NCI-H69 (cell line): ENCODE measurements around the gene POU6F2.
"Not testable (repeated sequence)": the region's sequence is repeated elsewhere in the genome, so short reads cannot be mapped to it uniquely, and the experiment has no call there.

ENCODE experiments used
- DNase-seq: peaks from one replicate; lab custom pipeline; 2025; lab: John Stamatoyannopoulos, UW

POU6F2 gene

DNA sequence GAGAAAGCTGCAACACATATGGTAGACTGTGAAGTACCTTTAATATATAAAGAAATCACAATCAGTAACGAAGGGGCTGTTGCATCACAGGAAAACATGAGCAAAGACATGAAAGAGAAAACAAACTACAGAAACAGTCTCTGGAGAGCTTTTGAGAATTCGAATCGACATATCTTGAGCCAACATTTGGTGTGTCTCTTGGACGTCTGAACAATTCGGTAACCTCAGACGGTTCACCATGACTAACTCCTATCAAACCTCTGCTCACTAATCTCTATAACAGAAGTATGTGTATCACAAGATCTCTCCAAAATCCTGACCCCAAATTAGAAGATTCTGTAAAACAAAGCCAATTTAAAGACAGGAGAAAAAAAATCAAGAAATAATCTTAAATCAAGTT, 326.5 kb downstream of the POU6F2 start:
- DNase-seq = no peak

DNA sequence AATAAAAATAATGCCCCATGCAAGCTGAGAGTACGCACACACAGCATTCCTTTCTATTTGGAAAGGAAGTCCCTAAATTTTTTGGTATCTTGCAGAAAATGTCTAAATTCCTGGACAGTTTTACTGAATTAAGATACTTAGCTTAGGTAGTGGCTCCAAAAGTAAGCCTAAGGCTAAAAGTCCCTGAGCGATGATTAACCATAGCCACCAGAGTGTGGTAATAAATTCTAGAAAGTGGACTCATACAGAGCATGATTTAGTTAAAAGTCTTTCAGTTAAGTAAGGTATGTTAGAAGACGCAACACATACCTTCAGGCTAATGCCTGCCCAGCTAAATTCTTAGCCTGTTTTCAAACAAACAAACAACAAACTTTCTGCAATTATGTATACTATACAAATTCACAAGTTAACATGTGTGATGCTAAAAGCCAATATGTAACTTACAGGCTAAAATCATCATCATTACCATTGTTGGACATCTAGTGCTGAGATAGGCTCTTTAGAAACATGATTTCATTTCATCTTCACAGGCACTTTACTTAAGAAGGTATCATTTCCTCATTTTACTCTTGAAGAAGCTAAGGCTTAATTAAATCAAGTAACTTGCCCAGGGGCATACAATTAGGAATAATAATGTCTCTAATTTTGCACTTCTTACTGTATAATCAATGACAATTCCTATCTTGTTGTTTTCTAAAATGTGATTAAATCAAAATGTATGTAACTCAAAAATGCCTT, 327.1 kb downstream of the POU6F2 start:
- DNase-seq = no peak

DNA sequence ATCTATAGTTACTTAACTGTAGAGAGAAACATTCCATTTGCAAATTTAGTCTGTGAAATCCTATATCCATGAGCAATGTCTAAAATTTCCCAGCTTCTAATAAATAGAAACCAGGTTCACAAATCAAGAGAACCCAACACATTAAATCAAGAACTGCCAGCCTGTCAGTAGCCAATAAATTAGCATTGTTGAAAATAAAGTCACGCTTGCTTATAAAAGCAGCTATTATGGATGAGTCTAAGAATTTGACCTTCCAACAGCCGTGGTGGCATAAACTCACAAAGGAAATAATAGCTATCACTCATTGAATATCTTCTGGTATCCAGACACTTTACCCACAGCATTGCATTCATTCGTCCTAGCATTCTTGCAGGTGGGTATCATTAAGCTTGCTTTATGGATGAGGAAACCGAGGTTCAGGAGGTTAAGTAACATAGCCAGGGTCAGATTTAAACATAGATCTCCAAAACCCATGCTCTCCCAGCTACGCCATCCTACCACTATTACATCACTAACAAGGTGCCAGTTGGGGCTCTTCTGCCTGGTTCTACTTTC, 328.4 kb downstream of the POU6F2 start:
- DNase-seq = no peak

DNA sequence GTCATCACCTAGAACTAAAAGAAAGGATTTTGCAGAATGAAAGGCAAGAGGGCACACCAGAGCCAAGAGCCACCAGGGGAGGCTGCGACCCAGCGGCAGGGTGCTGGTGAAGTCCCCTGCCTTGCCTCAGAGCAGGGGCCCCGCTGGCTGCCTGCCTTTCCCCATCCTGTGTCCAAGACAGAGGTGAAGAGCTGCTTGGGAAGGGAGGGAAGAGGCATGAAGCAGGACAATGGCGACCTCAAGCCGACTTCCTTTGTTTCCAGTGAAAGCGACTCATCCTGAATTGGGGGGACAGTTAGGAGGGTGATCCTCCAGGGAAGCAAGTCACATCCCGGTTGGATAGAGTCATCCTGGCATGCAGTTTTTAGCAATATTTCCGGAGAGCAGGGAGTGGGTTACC, 333.0 kb downstream of the POU6F2 start:
- no peak for DNase-seq

DNA sequence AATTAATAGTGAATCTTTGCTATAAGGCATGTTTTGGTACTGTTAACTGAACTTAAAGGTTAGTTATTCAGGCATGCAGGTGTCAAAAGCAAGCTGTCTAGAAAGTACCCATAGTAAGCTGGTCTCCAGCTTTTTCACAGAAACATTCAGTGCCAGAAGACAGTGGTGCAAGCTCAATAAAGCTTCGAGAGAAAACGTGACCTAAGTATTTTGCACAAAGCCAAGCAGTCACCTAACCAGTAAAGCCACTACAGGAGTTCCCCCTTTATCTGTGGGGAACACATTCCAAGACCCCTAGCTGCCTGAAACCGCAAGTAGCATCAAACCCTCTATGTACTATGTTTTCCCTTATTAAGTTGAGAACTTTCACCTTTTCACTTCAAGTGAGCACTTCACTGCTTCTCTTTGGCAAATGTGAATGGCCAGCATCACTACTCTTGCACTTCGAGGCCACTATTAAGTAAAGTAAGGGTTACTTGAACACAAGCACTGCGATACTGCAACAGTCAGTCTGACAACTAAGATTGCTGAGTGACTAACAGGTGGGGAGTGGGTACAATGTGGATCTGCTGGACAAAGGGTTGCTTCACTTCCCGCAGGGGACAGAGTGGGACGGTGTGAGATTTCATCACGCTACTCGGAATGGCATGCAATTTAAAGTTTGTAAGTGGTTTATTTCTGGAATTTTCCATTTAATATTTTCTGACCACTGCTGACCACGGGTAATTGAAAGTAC, 334.7 kb downstream of the POU6F2 start:
- DNase-seq = no peak

DNA sequence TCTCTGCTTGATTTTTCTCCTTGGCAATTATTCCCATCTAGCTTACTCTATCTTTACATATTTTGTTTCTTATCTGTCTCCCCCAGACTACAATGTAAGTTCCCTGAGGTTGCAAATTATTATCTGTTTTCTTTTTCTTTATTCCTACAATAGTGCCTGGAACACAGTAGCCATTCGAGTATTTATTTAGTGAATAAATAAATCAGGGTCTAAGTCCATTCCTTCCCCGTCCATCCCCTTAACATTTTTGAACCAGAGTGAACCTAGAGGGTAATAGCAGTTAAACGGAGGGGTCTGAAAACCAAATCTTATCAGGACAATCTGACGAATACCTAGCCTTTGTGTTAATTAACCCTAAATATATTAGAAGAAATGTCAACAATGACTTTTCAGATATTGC, 335.7 kb downstream of the POU6F2 start:
- no peak for DNase-seq

DNA sequence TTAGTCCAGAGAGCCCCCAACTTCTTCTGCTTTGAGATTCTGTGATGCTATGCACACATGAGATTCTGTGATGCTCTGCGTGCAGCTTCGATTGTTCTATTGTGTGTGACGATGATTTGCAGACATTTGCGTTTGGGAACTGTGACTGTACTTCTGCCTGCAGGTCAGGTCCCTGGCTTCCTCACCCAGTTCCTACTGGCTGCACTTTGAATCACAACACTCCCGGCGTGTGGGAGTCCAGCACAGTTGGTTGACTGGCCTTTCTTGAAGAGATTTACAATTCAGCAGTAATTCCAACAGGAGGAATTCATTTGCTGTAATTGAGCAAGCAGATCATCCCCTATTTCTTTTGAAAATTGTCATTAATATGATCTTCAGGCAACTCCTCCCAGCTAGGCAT, 336.3 kb downstream of the POU6F2 start:
- no peak for DNase-seq

DNA sequence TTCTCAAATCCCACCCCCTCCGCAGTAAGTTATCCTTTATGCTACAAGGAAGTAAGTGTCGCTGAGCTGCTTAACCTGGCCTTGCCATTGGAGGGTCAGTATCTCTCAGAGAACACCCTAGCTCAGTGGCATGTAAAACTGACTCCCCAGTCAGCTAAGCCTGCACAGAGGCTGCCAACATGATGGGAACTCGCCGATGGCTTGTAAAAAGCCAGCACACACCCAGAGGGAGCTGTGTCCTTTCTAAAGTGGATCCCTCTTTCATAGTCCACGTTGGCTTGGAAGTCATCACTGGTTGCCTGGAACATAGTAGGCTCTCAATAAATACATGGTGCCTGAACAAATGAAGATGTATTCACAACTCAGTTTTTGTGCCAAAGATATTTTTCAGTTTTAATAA, 339.4 kb downstream of the POU6F2 start:
- no peak for DNase-seq

DNA sequence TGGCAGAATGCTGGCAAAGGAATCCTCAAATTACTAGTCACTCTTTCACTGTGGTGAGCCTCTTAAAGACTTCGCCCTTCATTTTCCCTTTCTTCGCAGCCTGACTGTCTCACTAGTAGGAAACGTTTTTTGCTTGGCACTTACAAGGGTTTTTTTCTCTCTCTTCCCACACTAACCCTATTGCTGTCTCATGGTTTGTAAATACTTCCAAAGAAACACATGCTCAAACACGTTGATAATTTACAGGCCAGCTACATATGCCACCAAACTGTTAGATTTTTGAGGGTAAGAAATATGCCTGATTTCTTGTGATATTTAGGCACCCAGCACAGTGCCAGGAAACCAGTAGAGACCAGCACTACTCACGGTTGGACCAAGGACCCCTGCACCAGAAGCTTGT, 340.2 kb downstream of the POU6F2 start:
- no peak for DNase-seq

DNA sequence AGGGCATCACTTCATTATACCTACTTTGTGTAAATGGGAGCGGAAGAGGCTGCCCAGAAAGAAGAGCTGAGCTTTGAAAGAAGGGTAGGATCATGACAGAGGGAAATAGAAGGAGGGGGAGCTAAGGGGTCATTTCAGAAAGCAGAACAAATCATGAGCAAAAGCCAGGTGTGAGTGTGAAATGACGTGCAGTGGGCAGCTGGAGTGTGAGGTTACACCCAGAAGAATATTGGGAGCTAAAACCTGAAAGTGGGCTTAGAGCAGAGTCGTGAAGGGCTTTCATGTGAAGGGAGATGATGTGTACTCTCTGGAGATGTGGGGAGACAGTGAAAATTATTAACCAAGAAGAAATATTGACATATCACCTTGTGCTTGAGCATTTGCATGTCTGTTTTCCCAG, 343.5 kb downstream of the POU6F2 start:
- DNase-seq = no peak

DNA sequence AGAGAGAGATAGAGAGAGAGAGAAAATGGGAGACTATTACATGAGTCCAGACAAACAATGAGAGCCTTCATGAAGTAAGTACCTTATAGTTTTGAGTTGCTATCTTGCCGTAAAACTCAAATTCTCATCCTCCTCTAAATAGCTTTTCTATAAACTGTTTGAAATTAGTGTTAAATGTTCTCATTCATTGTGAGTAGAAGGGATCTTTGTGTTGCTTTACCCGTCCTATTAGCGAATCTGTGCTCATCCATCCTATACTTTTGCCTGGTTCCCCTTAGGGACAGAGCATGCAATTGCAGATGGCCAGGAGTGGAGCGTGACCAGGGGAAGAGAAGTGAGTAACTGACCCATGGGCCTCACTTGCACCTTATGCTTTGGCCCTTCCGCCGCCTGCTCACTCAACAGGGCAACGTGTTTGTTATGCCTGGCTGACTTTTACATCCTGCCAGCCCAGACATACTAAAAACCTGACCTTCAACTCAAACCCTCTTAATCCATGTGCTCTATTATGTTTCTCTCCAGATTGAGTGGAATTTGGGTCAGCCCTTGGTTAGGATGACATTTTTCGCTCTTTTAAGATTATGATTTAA, 344.3 kb downstream of the POU6F2 start:
- no peak for DNase-seq

DNA sequence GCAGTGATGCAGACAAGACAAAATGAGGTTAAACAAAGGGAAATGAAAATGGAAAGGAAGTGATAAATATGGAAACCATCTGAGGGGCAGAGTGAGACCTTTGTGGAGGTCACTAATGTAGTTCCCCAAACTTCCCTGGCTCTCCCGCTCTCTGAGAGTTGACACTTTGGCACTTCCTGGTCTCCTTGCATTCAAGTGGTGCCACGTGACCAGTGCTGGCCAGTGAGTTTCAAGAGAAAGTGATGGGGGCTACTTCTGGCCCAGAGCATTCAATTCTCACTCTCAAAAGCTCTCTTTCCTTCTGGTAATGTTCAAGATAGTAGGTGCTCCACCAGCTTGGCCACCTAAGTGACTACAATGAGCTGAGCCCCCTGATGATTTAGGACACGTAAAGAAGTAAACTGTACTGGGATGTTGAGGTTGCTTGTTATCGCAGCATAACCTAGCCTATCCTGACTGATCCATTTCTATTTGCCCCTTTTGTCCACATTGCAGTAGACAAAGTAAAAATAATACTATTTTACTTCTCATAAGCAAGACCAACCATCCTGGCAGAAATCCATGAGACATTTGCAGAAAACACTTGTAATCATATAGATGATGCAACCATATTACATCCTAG, 346.5 kb downstream of the POU6F2 start:
- no peak for DNase-seq

DNA sequence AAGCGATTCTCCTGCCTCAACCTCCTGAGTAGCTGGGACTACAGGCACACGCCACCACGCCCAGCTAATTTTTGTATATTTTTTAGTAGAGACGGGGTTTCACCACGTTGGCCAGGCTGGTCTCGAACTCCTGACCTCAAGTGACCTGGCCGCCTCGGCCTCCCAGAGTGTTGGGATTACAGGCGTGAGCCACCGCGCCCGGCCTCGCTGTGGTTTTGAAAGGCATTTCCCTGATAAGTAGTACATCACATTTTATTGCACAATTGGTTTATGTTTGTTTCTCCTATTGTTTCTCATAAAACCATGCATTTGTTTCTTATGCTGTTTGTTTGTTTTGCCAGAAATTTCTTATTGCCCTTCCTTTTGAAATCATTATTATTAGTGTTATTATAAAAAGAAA, 353.9 kb downstream of the POU6F2 start:
- DNase-seq = not testable (repeated sequence)

DNA sequence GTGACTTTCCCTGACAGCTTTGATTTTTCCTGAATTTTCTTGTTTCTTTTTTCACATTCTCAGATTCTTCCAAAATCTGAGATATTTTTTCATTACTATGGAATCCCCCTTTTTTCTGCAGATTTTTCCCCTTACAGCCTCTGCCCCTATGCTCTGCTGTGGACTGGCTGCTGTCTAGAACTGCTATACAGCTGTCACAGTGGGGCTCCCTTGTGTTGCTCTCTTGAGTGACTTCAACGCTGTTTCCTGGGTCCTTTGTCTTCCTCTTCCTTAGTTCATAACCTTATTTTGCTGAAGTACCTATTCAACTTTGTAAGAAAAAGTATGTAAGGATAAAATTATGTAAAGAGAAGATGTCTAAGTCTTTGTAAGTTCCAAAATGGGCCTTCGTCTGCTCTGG, 354.4 kb downstream of the POU6F2 start:
- peak; percentile 13 for DNase-seq

DNA sequence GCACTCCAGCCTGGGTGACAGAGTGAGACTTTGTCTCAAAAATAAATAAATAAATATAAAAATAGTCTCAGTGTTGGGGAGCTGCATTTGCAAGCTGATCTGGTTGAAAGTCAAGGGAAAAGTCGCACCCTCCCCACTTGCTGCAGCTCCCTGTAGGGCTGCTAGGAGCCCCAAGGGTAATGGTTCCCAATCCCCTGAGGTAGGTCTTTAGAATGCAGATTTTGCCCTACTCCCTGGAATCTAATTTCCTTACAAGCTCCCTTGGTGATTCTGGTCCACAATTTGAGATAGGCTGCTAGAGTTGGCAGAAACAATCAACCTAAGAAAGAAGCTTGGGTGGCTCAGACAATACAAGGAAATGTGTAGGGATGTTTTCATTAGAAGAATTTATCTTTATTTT, 356.0 kb downstream of the POU6F2 start:
- DNase-seq = no peak

DNA sequence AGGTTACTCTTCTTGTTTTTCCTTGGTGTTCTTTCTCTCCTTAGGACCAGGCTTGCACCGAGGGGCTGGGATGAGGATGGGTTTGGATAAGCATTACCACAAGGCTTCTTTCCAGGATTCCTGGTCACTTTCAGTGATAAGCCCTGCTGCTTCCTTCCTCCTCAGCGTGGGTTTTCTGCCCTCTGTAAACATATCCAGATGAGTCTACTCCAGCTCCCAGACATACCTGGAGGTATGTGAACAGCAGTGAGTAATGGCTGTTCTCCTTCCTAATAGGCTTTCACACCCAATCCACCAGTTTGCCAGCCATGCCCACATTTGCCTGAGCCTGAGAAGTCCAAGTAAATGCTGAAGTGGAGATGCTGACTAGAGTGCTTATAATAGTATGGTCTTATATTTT, 358.7 kb downstream of the POU6F2 start:
- DNase-seq = peak; percentile 12

DNA sequence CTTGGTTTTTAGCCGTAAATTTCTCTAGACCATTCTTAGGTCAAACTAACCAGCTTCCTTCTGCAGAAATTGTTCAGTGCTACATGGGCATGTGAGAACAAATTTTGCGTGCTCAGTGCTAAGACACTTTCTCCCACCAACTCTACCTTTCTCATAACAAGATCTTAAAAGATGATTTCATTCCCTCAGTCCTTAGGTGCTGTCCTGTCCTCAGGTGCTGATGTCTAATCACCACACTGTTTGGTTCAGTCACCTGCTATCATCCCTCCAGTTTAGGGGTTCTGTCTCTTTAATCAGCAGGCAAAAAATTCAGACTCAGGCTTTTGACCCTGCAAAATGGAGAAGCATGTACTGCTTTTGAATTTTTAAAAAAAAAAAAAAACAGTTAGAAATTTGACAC, 361.0 kb downstream of the POU6F2 start:
- no peak for DNase-seq

DNA sequence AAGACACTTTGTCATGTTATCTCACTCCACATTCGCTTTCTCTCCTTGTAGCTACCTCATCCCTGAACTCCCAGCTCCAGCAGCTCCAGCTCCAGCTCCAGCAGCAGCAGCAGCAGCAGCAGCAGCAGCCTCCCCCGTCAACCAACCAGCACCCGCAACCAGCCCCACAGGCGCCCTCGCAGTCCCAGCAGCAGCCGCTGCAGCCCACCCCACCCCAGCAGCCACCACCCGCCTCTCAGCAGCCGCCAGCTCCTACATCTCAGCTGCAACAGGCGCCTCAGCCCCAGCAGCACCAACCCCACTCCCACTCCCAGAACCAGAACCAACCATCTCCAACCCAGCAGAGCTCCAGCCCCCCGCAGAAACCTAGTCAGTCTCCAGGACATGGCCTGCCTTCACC, 361.9 kb downstream of the POU6F2 start:
- DNase-seq = no peak

DNA sequence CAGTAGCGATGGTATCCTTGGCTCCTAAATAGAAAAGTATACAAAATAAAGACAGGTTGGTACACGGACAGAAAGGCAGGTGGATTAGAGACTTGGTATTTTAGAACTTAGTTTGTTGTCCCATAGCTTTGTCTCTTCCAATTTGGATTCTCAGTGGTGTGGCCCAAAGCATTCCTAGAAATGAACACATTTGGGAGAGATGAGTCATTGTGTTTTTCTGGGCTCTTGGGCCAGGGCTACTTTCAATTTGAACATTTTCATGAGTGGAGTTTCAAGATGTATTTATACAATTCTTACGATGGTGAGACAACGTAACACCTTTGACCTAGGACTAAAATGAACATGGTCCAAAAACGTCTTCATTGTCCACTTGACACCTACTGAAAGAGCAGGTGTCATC, 363.4 kb downstream of the POU6F2 start:
- no peak for DNase-seq

DNA sequence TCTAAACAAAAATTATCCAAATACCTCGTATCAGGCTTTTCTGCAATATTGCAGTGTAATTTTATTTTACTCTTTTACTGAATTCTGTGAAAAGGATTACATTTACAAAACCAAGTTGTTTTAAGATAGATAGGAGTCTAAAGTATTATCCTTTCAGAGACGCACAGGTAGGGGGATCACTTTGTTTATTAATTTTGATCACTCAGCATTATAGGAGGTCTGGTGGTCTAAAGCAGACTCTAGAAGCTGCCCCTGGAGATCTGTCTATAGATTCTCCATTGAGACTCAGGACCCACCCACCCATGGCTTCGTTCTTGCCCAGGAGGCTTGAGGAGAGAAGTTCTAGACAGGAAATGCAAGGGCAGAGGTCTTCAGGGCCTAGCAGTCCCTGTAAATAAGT, 365.1 kb downstream of the POU6F2 start:
- DNase-seq = no peak

DNA sequence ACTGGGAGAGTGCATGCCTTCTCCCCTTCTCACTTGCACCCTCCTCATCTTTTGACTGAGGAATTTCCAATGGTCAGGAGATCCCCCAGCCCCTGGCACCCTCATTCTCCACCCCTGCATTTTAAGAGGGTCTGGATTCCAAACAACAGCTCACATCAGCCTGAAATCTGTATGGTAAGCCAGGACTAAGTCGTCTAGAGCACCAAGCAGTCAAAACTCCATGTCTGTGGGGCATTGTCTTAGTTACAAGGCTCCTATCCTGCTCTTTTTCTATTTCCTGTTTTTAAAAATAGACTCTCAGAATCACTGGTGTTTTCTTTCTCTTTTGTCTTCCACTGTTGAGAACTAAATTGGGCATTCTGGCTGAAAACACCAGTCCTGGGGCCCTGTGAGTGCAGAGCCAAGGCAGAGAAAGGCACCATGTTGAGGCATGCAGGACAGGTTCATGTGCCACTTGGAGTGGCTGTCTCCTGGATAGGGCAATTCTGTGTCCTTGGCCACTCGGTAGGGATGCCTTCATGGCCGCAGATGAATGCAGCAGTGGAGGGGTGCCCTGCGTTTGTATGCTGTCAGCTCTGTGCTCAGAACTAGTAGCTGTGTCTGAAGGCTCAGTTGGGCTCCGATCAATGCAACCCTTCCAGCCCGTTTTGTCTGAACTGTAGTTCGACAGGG, 371.9 kb downstream of the POU6F2 start:
- DNase-seq = no peak
